Stomach (tissue), 4 donors: ENCODE results near the gene EYA2.

Experiments used
- POLR2A ChIP-seq, 4 donors: fragments of 450-650 bp; IDR thresholded peaks; one replicate each; pipeline ENCODE4 v1.6.1; 2016; ENCODE audit warnings: antibody characterized with exemption in 4 of 4, control low read depth in 2 of 4, mild to moderate bottlenecking in 1 of 4, moderate library complexity in 1 of 4
- TF ChIP-seq, protein P1 (sequence below), 7 experiments: fragments of 450-650 bp in 4 of 7; fragments of 200-600 bp in 3 of 7; sonication (generic) in 3 of 7; IDR thresholded peaks; one replicate each; pipeline ENCODE4 v1.5.1; 2016 to 2019; ENCODE audit warnings: antibody characterized with exemption in 7 of 7, control low read depth in 2 of 7, mild to moderate bottlenecking in 1 of 7

DNA sequence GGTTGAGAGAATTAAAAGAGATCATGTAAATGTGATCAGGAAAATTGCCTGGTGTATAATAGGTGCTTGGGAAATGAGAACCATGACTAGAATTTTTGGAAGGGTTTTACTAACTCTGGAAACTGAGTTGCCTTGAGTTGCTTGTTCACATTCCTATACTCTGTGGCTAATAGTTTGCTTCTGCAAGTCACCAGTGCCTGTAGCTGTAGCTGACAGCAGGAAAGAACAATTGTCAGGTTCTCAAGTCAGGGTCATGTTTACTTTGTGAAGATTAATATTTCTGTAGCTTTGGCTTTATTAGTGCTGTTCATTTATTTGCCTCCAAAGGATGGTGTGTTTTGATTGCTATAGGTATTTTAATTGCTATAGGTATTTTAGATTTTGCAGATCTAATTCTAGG is 86.5 kb downstream of the EYA2 start:
- TF ChIP-seq POLR2A (IDR thresholded peaks at IDR 0.05) = no peak
- TF ChIP-seq, protein P1, sequence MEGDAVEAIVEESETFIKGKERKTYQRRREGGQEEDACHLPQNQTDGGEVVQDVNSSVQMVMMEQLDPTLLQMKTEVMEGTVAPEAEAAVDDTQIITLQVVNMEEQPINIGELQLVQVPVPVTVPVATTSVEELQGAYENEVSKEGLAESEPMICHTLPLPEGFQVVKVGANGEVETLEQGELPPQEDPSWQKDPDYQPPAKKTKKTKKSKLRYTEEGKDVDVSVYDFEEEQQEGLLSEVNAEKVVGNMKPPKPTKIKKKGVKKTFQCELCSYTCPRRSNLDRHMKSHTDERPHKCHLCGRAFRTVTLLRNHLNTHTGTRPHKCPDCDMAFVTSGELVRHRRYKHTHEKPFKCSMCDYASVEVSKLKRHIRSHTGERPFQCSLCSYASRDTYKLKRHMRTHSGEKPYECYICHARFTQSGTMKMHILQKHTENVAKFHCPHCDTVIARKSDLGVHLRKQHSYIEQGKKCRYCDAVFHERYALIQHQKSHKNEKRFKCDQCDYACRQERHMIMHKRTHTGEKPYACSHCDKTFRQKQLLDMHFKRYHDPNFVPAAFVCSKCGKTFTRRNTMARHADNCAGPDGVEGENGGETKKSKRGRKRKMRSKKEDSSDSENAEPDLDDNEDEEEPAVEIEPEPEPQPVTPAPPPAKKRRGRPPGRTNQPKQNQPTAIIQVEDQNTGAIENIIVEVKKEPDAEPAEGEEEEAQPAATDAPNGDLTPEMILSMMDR (IDR thresholded peaks at IDR 0.05) = no peak
